ENCODE data around the gene ADM5.
"Not testable (repeated sequence)": the region's sequence is repeated elsewhere in the genome, so short reads cannot be mapped to it uniquely, and the experiment has no call there.

ADM5 gene

DNA sequence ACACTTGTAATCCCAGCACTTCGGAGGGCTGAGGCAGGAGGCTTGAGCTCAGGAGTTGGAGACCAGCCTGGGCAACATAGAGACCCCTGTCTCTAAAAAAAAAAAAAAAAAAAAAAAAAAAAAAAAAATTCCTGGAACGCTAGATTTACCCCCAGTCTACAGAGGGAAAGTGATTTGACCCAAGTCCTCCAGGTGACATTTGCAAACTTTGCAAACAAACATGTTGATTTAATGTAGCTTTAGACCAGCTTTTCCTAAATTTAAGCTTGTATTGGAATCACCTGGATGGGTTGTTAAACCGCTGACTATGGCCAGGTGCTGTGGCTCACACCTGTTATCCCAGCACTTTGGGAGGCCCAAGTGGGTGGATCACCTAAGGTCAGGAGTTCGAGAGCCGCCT lies 10.0 kb downstream of the ADM5 start:
- Mint-ChIP-seq H3K27ac (no peak overlapping the region), H3K9me3 (ENCODE audit: low read depth) (no peaks in the 10 kb centered on the region), H3K27me3 (no peaks in the 10 kb centered on the region)

DNA sequence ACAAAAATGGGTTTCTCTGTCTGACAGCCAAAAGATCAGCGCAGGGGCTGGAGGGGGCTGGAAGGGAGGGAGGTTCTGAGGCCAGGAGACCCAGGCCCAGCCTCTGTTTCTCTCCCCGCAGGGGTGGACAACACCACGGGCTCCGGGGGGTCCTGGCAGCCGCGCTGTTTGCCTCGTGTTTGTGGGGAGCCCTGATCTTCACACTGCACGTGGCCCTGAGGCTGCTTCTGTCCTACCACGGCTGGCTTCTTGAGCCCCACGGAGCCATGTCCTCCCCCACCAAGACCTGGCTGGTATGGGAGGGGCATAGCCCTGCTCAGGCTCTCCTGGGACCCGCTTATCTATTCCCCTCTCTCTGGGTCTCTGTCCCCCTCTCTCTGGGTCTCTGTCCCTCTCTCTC lies 11.2 kb downstream of the ADM5 start:
- no peak overlapping the region for H3K27ac Mint-ChIP-seq
- no peak overlapping the region for H3K4me3 Mint-ChIP-seq
- no peaks in the 10 kb centered on the region for H3K9me3 Mint-ChIP-seq (ENCODE audit: low read depth)
- no peaks in the 10 kb centered on the region for H3K27me3 Mint-ChIP-seq
- no peaks in the 10 kb centered on the region for H3K4me1 Mint-ChIP-seq (ENCODE audit: low read depth)
- H3K36me3 Mint-ChIP-seq, result no peaks in the 10 kb centered on the region

More for the DNA sequence above, 10.0 kb downstream of the ADM5 start:
- no peaks in the 10 kb centered on the region for H3K36me3 Mint-ChIP-seq
- no peaks in the 10 kb centered on the region for H3K4me1 Mint-ChIP-seq (ENCODE audit: low read depth)
- H3K4me3 Mint-ChIP-seq, result no peak overlapping the region

DNA sequence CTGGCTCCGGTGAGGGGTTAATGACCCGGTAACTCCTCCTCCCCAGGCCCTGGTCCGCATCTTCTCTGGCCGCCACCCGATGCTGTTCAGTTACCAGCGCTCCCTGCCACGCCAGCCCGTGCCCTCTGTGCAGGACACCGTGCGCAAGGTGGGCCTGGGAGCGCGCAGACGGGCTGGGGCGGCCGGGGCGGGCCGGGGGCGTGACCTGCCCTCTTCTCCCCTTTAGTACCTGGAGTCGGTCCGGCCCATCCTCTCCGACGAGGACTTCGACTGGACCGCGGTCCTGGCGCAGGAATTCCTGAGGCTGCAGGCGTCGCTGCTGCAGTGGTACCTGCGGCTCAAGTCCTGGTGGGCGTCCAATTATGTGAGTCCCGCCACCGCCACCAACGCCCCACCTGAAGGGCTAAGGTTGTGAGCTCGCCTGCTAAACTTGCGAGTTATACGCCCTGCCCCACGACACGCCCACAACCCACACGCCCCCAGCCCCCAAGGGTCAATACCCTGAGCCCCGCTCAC lies 11.9 kb downstream of the ADM5 start:
- Mint-ChIP-seq H3K27ac (no peak overlapping the region), H3K36me3 (no peaks in the 10 kb centered on the region), H3K9me3 (ENCODE audit: low read depth) (no peaks in the 10 kb centered on the region), H3K4me3 (no peak overlapping the region), H3K27me3 (no peaks in the 10 kb centered on the region), H3K4me1 (ENCODE audit: low read depth) (no peaks in the 10 kb centered on the region)

DNA sequence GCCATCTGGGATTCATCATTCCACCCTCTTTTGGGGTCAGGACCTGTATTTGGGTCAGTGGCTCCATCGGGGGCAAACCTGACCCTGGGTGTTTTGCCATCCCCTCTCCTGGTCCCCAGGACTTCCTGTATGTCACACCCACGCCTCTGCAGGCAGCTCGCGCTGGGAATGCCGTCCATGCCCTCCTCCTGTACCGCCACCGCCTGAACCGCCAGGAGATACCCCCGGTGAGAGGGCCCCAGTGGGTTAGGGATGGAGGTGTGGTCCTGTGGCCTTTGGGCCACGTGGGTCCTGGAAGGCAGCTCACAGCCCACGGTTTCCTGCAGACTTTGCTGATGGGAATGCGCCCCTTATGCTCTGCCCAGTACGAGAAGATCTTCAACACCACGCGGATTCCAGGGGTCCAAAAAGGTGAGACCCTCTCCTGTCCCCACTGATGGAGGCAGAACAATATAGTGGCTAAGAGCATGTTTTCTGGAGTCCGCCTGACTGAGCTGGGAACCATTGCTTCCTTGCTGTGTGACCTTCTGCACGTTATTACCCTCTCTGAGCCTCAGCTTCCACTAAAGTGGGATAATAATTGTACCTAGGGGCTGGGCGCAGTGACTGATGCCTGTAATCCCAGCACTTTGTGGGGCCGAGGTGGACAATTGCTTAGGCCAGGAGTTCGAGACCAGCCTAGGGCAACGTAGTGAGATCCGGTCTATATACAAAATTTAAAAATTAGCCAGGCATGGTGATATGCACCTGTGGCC lies 15.7 kb downstream of the ADM5 start:
- Mint-ChIP-seq H3K36me3 (no peaks in the 10 kb centered on the region), H3K4me1 (ENCODE audit: low read depth) (no peaks in the 10 kb centered on the region)

DNA sequence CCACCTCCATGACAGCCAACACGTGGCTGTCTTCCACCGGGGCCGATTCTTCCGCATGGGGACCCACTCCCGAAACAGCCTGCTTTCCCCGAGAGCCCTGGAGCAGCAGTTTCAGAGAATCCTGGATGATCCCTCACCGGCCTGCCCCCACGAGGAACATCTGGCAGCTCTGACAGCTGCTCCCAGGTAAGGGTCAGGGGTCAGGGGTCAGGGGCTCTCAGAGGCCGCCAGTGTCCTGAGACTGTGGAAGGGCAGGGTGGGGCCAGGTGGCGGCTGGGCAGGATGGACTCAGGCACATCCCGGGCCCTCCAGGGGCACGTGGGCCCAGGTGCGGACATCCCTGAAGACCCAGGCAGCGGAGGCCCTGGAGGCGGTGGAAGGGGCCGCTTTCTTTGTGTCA lies 16.5 kb downstream of the ADM5 start:
- Mint-ChIP-seq H3K9me3 (ENCODE audit: low read depth) (no peaks in the 10 kb centered on the region), H3K4me1 (ENCODE audit: low read depth) (no peaks in the 10 kb centered on the region), H3K27ac (no peak overlapping the region), H3K36me3 (no peaks in the 10 kb centered on the region), H3K4me3 (no peak overlapping the region), H3K27me3 (no peaks in the 10 kb centered on the region)

More for the DNA sequence above, 15.7 kb downstream of the ADM5 start:
- no peaks in the 10 kb centered on the region for H3K27me3 Mint-ChIP-seq
- no peak overlapping the region for H3K4me3 Mint-ChIP-seq
- H3K27ac Mint-ChIP-seq, result no peak overlapping the region
- no peaks in the 10 kb centered on the region for H3K9me3 Mint-ChIP-seq (ENCODE audit: low read depth)

DNA sequence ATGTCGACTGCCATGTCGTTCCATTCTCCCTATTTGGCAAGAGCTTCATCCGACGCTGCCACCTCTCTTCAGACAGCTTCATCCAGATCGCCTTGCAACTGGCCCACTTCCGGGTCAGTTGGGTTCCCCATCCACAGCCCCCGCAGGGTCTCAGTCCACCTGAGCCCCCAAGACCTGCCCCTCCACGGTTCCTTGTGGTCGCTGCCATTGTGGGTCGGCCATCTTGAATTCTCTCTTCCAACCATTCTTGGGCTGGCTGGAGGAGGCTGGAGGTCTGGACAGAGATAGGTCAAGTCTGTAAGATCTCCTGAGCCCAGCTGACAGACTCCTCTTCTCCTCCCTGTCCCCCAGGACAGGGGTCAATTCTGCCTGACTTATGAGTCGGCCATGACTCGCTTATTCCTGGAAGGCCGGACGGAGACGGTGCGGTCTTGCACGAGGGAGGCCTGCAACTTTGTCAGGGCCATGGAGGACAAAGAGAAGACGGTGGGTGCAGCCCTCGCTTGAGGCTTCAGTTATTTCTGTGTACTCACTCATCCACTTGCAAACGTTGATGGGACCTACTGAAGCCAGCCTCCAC lies 21.1 kb downstream of the ADM5 start:
- no peaks in the 10 kb centered on the region for H3K27me3 Mint-ChIP-seq
- no peak overlapping the region for H3K4me3 Mint-ChIP-seq
- no peaks in the 10 kb centered on the region for H3K4me1 Mint-ChIP-seq (ENCODE audit: low read depth)
- H3K36me3 Mint-ChIP-seq, result no peaks in the 10 kb centered on the region
- H3K27ac Mint-ChIP-seq, result no peak overlapping the region
- H3K9me3 Mint-ChIP-seq (ENCODE audit: low read depth), result no peaks in the 10 kb centered on the region

DNA sequence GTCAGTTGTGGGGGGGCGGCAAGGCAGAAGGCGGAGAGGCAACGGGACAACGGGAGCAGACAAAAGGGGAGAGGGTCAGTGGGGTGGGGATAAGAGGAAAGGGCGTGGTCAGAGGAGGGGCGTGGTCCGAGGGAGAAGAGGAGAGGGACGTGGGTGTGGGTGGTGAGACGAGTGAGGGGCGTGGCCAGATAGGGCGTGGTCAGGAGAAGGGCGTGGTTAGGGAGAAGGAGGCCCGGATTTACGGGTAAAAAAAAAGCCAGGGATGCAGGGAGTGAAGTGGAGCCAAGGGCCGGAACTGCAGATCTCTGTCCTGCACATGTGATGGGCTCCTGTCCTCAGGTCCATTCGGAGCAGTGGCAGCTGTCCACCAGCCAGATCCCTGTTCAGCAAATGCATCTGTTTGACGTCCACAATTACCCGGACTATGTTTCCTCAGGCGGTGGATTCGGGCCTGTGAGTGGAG lies 23.0 kb downstream of the ADM5 start:
- Mint-ChIP-seq H3K27ac (no peak overlapping the region), H3K4me3 (no peak overlapping the region), H3K36me3 (no peaks in the 10 kb centered on the region), H3K4me1 (ENCODE audit: low read depth) (peaks cover 6% of the 10 kb centered on the region), H3K9me3 (ENCODE audit: low read depth) (no peaks in the 10 kb centered on the region), H3K27me3 (no peaks in the 10 kb centered on the region)

DNA sequence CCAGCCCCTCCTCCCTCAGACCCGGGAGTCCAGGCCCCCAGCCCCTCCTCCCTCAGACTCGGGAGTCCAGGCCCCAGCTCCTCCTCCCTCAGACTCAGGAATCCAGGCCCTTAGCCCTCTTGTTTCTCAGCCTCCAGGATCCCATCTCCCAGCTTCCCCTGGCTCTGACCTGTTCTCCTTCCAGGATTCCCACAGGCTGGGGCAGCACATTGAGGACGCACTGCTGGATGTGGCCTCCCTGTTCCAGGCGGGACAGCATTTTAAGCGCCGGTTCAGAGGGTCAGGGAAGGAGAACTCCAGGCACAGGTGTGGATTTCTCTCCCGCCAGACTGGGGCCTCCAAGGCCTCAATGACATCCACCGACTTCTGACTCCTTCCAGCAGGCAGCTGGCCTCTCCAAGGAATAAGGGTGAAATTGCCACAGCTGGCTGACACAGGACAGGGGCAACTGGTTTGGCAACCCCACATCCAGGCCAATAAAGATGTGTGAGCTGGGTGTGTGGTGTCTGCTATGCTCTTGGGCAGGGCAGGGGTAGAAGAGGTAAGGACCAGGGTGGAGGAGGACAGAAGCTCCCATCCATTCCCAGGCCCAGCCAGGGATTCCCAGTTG lies 23.9 kb downstream of the ADM5 start:
- Mint-ChIP-seq H3K36me3 (no peaks in the 10 kb centered on the region), H3K27ac (no peak overlapping the region), H3K4me3 (no peak overlapping the region), H3K4me1 (ENCODE audit: low read depth) (peaks cover 10% of the 10 kb centered on the region), H3K9me3 (ENCODE audit: low read depth) (no peaks in the 10 kb centered on the region), H3K27me3 (no peaks in the 10 kb centered on the region)

DNA sequence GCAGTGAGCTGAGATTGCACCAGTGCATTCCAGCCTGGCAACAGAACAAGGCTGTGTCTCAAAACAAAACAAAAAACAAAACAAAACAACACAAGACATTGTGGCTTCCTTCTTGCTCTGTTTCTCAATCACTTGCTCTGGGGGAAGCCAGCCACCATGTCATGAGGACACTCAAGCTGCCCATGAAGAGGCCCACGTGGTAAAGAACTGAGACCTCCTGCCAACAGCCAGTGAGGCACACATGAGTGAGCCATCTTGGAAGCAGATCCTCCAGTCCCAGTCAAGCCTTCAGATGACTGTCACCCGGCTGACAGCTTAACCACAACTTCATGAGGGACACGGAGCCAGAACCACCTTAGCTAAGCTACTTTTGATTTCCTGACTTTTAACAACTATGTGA lies 26.8 kb downstream of the ADM5 start:
- Mint-ChIP-seq H3K36me3 (no peaks in the 10 kb centered on the region), H3K27ac (peak overlapping the region; percentile 41), H3K4me3 (no peak overlapping the region), H3K9me3 (ENCODE audit: low read depth) (no peaks in the 10 kb centered on the region), H3K27me3 (no peaks in the 10 kb centered on the region), H3K4me1 (ENCODE audit: low read depth) (peaks cover 12% of the 10 kb centered on the region)

DNA sequence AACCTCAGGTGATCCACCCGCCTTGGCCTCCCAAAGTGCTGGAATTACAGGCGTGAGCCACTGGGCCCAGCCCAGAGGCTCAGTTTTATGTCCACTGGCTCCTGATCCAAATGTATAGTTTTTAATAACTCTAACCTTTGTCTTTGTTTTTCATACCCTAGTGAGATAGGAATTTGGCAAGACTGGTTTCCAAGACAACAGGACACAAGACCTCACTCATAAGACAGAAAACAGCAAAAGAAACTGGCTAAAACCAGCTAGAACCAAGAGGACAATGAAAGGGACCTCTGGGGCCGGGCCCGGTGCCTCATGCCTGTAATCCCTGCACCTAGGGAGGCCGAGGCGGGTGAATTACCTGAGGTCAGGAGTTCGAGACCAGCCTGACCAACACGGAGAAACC lies 29.1 kb downstream of the ADM5 start:
- Mint-ChIP-seq H3K36me3 (peaks cover 6% of the 10 kb centered on the region), H3K4me1 (ENCODE audit: low read depth) (peaks cover 14% of the 10 kb centered on the region), H3K4me3 (peak overlapping the region; percentile 96), H3K9me3 (ENCODE audit: low read depth) (no peaks in the 10 kb centered on the region), H3K27me3 (no peaks in the 10 kb centered on the region), H3K27ac (no peak overlapping the region)

DNA sequence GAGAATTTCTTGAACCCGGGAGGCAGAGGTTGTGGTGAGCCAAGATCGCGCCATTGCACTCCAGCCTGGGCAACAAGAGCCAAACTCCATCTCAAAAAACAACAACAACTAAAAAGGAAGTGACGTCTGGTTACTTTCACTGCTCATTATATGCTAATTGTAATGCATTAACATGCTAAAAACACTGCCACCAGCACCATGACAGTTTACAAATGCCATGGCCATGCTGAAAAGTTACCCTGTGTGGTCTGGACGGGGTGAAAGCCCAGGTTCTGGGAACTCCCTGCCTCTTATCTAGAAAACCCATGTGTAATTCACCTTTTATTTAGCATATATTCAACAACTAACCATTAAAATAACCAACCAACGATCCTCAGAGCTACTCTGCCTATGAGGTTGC lies 29.6 kb downstream of the ADM5 start:
- H3K9me3 Mint-ChIP-seq (ENCODE audit: low read depth), result no peaks in the 10 kb centered on the region
- H3K27me3 Mint-ChIP-seq, result no peaks in the 10 kb centered on the region
- peak overlapping the region; percentile 54 for H3K4me3 Mint-ChIP-seq
- H3K4me1 Mint-ChIP-seq (ENCODE audit: low read depth), result peaks cover 14% of the 10 kb centered on the region
- peak overlapping the region; percentile 22 for H3K27ac Mint-ChIP-seq
- peaks cover 6% of the 10 kb centered on the region for H3K36me3 Mint-ChIP-seq

DNA sequence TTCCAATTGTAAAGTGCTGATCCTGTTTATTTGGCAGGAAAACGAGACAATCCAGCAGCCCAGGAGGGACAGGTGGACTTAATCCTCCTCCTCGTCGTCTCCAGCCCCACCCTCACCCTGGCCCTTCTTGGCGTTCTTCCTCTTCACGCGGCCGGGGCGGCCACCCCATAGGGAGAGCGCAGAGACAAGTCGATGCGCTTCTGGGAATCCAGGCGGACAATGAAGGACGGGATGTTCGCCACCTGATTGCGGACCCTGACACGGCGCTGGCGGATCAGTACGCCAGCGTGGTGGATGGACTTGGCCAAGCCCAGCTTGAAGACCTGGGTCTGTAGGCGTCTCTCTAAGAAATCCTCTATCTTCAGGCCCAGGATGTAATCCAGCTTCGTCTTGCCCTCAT lies 30.0 kb downstream of the ADM5 start:
- Mint-ChIP-seq H3K4me1 (ENCODE audit: low read depth) (peaks cover 14% of the 10 kb centered on the region), H3K4me3 (peak overlapping the region; percentile 54), H3K27ac (peak overlapping the region; percentile 22)
- H3K27me3 Mint-ChIP-seq; H3K9me3 Mint-ChIP-seq (ENCODE audit: low read depth); H3K36me3 Mint-ChIP-seq: not testable (repeated sequence)

DNA sequence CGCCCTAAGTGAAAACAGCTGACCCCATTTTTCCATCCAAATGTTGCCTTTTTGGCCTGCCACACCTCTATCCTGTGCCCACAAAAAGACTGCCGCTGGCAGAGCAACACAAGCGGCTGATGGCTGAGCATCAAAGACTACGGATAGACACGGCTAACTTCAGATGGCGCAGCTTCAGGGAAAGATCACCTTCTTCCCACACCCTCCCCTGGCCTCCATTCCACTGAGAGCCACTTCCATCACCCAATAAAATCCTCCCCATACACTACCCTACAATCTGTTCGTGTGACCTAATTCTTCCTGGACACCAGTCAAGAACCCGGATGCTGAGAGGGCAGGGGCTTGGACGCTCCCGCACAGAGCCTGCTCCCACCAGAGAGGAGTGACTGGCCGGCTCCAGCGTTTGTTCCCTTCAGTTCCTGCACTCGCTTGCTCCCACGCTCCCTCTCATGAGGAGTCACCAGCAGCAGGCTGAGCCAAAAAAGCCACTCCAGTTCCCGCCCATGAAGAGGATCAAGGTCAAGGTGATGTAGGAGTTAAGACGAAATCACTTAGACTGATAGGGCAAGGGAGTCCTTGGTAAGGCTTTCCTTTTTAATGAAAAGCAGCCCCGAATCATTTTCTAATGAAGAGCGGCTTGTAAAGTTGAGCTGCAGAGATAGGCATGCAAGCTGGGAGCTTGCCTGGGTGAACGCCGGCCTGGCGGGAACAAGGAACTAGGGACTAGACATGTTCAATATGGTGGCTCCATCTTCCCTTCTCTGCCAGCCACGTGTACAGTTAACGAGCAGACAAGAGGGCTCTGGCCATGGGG lies 38.0 kb downstream of the ADM5 start:
- no peak overlapping the region for H3K4me3 Mint-ChIP-seq

DNA sequence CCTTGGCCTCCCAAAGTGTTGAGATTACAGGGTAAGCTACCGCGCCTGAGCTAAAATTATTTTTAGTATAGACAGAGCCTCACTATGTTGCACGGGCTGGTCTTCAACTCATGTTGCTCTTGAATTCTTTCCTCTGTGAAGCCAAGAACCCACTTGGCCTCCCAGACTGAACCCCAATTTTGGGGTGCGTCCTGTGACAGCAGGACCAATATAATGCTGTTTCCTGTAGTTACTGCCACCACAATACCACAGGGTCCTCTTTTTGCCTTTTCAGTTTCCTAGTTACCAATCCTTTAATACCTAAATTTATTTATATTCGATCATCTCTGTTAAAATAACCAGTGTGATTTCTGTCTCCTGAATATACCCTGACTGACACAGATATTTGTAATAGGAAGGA lies 40.8 kb downstream of the ADM5 start:
- Mint-ChIP-seq H3K27ac (no peak overlapping the region), H3K4me3 (no peak overlapping the region), H3K4me1 (ENCODE audit: low read depth) (no peaks in the 10 kb centered on the region), H3K27me3 (no peaks in the 10 kb centered on the region), H3K9me3 (ENCODE audit: low read depth) (no peaks in the 10 kb centered on the region), H3K36me3 (no peaks in the 10 kb centered on the region)

More for the DNA sequence above, 38.0 kb downstream of the ADM5 start:
- H3K4me1 Mint-ChIP-seq (ENCODE audit: low read depth), result no peaks in the 10 kb centered on the region
- H3K36me3 Mint-ChIP-seq, result peaks cover 4% of the 10 kb centered on the region
- H3K27ac Mint-ChIP-seq, result no peak overlapping the region
- H3K27me3 Mint-ChIP-seq, result no peaks in the 10 kb centered on the region
- H3K9me3 Mint-ChIP-seq (ENCODE audit: low read depth), result no peaks in the 10 kb centered on the region

DNA sequence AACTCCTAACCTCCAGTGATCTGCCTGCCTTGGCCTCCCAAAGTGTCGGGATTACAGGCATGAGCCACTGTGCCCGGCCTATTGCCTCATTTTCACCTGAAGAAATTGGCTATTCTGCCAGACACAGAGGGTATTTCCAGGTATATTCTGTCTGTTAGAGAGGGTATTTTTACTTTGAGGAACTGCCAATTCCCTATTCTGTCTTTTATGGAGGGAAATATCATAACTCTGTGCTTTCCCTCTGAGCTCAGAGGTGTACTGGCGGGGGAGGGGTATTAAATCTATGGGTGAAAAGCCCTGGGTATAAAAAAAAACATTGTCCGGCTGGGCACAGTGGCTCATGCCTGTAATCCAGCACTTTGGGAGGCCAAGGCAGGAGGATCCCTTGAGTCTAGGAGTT lies 48.9 kb downstream of the ADM5 start:
- no peaks in the 10 kb centered on the region for H3K36me3 Mint-ChIP-seq
- no peak overlapping the region for H3K4me3 Mint-ChIP-seq
- no peaks in the 10 kb centered on the region for H3K27me3 Mint-ChIP-seq
- no peak overlapping the region for H3K27ac Mint-ChIP-seq
- peaks cover 5% of the 10 kb centered on the region for H3K4me1 Mint-ChIP-seq (ENCODE audit: low read depth)
- no peaks in the 10 kb centered on the region for H3K9me3 Mint-ChIP-seq (ENCODE audit: low read depth)
